Panc1 (cell line): ENCODE measurements around the gene P3H3.

Experiments
- CTCF ChIP-seq: fragments of 450-650 bp; IDR thresholded peaks from 2 replicates; pipeline ENCODE4 v1.5.1; 2017; ENCODE audit warnings: mild to moderate bottlenecking
- POLR2AphosphoS5 ChIP-seq: IDR thresholded peaks from 2 replicates; pipeline ENCODE4 v1.6.1; 2012; ENCODE audit warnings: mild to moderate bottlenecking, low read depth, low read length, moderate library complexity
- TCF7L2 ChIP-seq: IDR thresholded peaks from 2 replicates; pipeline ENCODE4 v1.6.1; 2011; ENCODE audit warnings: mild to moderate bottlenecking, low read depth, low read length, inconsistent platforms

DNA sequence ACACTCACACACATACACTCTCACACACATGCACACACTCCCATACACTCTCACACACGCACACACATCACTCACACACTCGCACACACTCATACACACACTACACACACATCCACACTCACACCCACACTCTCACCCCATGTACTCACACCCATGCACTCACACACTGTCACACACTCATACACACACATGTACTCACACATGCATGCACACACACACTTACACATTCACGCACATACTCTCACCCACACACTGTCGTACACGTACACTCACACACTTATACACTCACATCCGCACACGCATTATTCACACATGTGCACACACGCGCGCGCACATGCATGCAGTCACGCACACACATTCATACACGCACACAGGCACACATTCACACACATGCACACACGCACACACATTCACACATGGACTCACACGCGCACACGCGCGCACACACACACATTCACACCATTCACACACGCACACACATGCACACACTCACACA is 10.5 kb upstream of the P3H3 start:
- no peak for TF ChIP-seq POLR2AphosphoS5
- no peak for TF ChIP-seq CTCF
- TF ChIP-seq TCF7L2 = no peak
